ENCODE results near the gene ENTHD1.
A peak's percentile ranks its signal among the peaks of the same experiment; 100 is the strongest.
"Not testable (repeated sequence)": the region's sequence is repeated elsewhere in the genome, so short reads cannot be mapped to it uniquely, and the experiment has no call there.

The ENTHD1 gene

DNA sequence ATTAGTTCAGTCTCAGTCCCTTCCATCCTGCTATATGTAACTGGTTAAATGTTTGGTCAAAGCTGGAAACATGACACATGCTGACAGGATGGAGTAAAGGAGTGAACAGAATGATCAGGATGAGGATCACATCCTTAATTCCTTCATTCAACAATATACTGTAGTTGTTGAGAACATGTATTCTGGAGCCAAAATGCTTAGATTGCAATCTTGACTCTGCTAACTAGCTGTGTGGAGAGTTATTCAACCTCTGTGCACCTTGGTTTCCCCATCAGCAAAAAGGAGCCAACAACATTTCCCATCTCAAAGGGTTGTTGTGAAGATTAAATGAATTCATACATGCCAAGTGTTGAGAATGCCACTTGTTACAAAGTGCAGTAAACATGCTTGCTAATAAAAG is 12.8 kb downstream of the ENTHD1 start:
- no peak for TF ChIP-seq WT1 (tag by site-specific recombination; IDR thresholded peaks at IDR 0.05)
- TF ChIP-seq, protein P1, sequence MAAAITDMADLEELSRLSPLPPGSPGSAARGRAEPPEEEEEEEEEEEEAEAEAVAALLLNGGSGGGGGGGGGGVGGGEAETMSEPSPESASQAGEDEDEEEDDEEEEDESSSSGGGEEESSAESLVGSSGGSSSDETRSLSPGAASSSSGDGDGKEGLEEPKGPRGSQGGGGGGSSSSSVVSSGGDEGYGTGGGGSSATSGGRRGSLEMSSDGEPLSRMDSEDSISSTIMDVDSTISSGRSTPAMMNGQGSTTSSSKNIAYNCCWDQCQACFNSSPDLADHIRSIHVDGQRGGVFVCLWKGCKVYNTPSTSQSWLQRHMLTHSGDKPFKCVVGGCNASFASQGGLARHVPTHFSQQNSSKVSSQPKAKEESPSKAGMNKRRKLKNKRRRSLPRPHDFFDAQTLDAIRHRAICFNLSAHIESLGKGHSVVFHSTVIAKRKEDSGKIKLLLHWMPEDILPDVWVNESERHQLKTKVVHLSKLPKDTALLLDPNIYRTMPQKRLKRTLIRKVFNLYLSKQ (tag by site-specific recombination; IDR thresholded peaks at IDR 0.05; ENCODE audit: borderline replicate concordance), result no peak
- TF ChIP-seq RBAK (tag by site-specific recombination; IDR thresholded peaks at IDR 0.05), result no peak
- TF ChIP-seq SP3 (tag by site-specific recombination; IDR thresholded peaks at IDR 0.05), result no peak
- TF ChIP-seq ZNF274 (IDR thresholded peaks at IDR 0.05; ENCODE audit: low read length), result no peak
- no peak for TF ChIP-seq ZNF274 (tag by site-specific recombination; IDR thresholded peaks at IDR 0.05; ENCODE audit: borderline replicate concordance)
- no peak for TF ChIP-seq ZNF223 (tag by site-specific recombination; IDR thresholded peaks at IDR 0.05)
- no peak for TF ChIP-seq ZNF843 (tag by site-specific recombination; IDR thresholded peaks at IDR 0.05)
- TF ChIP-seq ZNF701 (tag by site-specific recombination; IDR thresholded peaks at IDR 0.05), result no peak
- TF ChIP-seq YY1 (tag by site-specific recombination; IDR thresholded peaks at IDR 0.05), result no peak
- TF ChIP-seq, protein P2, sequence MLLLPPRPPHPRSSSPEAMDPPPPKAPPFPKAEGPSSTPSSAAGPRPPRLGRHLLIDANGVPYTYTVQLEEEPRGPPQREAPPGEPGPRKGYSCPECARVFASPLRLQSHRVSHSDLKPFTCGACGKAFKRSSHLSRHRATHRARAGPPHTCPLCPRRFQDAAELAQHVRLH (tag by site-specific recombination; IDR thresholded peaks at IDR 0.05), result no peak
- TF ChIP-seq MEIS1 (CRISPR knock-in tag; IDR thresholded peaks at IDR 0.05; ENCODE audit: borderline replicate concordance), result no peak
- Histone ChIP-seq H3K9me3 (ENCODE audit: control insufficient read depth, insufficient read depth, low read depth, low read length) (no peaks in the 10 kb centered on the region), H3K4me3 (ENCODE audit: low read depth, low read length) (no peak overlapping the region), H3K36me3 (ENCODE audit: control insufficient read depth in 2 of 2, insufficient read depth in 1 of 2, low read length in 2 of 2) (no peaks in the 10 kb centered on the region), H3K4me1 (ENCODE audit: control insufficient read depth, insufficient read depth, low read length) (no peaks in the 10 kb centered on the region), H3K27ac (ENCODE audit: extremely low read depth, low read depth, low read length) (no peak overlapping the region)
- ChIA-PET CTCF (interaction anchor here (1.0 to 1.5 kb wide), 2 partner anchors 155 to 324 kb away, joined by 3 read pairs; no protein-coding TSS in a partner anchor), POLR2A (no interaction called here)

DNA sequence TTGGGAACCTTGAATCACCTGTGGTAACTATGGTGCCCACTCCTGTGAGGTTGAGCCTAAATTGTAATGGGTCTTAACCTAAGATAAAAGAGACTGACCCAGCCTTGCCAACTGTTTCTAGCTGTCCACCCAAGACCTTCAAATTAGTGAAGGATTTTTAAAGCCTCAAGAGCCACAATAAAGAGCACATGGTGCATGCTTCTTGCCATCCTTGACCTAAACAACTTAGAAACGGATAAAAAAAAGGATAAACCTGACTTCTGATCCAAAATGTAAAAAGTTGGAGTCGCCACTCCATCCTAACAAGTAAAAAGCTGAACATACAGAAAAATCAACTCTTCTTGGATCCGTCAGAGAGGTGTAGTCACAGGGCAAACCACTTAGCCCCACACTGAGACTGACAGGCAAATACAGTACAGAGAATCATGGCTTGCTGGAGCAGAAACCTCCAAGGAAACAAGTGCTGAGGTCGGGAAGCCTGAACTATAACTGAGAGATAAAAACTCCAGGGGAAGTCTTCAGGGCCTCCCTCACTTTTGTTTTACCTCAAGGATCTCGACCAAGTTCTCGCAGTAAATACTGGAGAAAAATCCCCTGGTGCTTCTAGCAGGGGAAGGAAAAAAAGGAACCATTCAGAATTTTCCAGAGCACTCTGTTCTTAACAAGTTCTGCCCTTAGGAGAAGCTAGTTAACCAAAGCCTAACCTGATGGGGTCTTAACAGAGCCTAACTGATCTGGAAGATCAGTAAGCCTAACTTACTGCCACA is 16.3 kb downstream of the ENTHD1 start:
- H3K9me3 ChIP-seq (ENCODE audit: control insufficient read depth, insufficient read depth, low read depth, low read length), result no peaks in the 10 kb centered on the region
- CTCF ChIA-PET, result no interaction called here
- TF ChIP-seq ZNF132 (tag by site-specific recombination; IDR thresholded peaks at IDR 0.05; ENCODE audit: borderline replicate concordance) (no peak), OSR2 (tag by site-specific recombination; IDR thresholded peaks at IDR 0.05) (no peak), KLF7 (tag by site-specific recombination; IDR thresholded peaks at IDR 0.05; ENCODE audit: borderline replicate concordance) (no peak)
- no peaks in the 10 kb centered on the region for H3K36me3 ChIP-seq (ENCODE audit: control insufficient read depth in 2 of 2, insufficient read depth in 1 of 2, low read length in 2 of 2)
- no peaks in the 10 kb centered on the region for H3K4me1 ChIP-seq (ENCODE audit: control insufficient read depth, insufficient read depth, low read length)
- no peak overlapping the region for H3K27ac ChIP-seq (ENCODE audit: extremely low read depth, low read depth, low read length)
- POLR2A ChIA-PET, result no interaction called here
- H3K4me3 ChIP-seq (ENCODE audit: low read depth, low read length), result no peak overlapping the region

DNA sequence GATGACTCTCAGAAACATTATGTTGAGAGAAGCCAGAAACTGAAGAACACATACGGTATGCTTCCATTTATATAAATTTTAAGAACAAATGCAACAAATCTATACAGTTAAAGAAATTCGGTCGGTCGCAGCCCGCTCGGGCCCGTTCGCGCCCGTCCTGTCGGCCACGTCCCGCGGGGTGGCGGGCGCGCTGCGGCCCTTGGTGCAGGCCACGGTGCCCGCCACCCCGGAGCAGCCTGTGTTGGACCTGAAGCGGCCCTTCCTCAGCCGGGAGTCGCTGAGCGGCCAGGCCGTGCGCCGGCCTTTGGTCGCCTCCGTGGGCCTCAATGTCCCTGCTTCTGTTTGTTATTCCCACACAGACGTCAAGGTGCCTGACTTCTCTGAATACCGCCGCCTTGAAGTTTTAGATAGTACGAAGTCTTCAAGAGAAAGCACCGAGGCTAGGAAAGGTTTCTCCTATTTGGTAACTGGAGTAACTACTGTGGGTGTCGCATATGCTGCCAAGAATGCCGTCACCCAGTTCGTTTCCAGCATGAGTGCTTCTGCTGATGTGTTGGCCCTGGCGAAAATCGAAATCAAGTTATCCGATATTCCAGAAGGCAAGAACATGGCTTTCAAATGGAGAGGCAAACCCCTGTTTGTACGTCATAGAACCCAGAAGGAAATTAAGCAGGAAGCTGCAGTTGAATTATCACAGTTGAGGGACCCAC is 18.2 kb downstream of the ENTHD1 start:
- H3K4me1 ChIP-seq (ENCODE audit: control insufficient read depth, insufficient read depth, low read length); H3K36me3 ChIP-seq (ENCODE audit: control insufficient read depth in 2 of 2, insufficient read depth in 1 of 2, low read length in 2 of 2); CTCF ChIA-PET; H3K4me3 ChIP-seq (ENCODE audit: low read depth, low read length); POLR2A ChIA-PET; H3K9me3 ChIP-seq (ENCODE audit: control insufficient read depth, insufficient read depth, low read depth, low read length): not testable (repeated sequence)
- peak overlapping the region; percentile 32; the same call in 1 of the 2 replicates for H3K27ac ChIP-seq (ENCODE audit: extremely low read depth, low read depth, low read length)

DNA sequence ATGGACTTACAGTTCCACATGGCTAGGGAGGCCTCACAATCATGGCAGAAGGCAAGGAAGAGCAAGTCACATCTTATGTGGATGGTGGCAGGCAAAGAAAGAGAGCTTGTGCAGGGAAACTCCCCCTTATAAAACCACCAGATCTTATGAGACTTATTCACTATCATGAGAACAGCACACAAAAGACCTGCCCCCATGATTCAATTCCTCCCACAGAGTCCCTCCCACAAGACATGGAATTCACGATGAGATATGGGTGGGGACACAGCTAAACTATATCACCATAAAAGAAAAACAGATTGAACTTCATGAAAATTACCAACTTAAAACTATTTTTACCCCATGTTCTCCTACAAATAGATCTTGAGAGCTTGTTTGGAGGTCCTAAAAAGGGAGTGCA is 19.6 kb downstream of the ENTHD1 start:
- Histone ChIP-seq H3K27ac (ENCODE audit: extremely low read depth, low read depth, low read length) (no peak overlapping the region), H3K4me1 (ENCODE audit: control insufficient read depth, insufficient read depth, low read length) (no peaks in the 10 kb centered on the region), H3K36me3 (ENCODE audit: control insufficient read depth in 2 of 2, insufficient read depth in 1 of 2, low read length in 2 of 2) (no peaks in the 10 kb centered on the region), H3K9me3 (ENCODE audit: control insufficient read depth, insufficient read depth, low read depth, low read length) (no peaks in the 10 kb centered on the region), H3K4me3 (ENCODE audit: low read depth, low read length) (no peak overlapping the region)
- ChIA-PET CTCF (interaction anchor here (0.6 to 1.3 kb wide), 5 partner anchors 9 to 194 kb away, joined by 3 read pairs; no protein-coding TSS in a partner anchor), POLR2A (no interaction called here)
- no peak for TF ChIP-seq ZNF132 (tag by site-specific recombination; IDR thresholded peaks at IDR 0.05; ENCODE audit: borderline replicate concordance)
- TF ChIP-seq ZFHX2 (tag by site-specific recombination; conservative IDR thresholded peaks at IDR 0.05), result peak; percentile 65
- TF ChIP-seq ZNF701 (tag by site-specific recombination; IDR thresholded peaks at IDR 0.05), result no peak
- TF ChIP-seq EGR2 (tag by site-specific recombination; IDR thresholded peaks at IDR 0.05; ENCODE audit: low read depth), result peak; percentile 52
- no peak for TF ChIP-seq ZNF830 (tag by site-specific recombination; IDR thresholded peaks at IDR 0.05; ENCODE audit: low read depth)
- TF ChIP-seq, protein P3, sequence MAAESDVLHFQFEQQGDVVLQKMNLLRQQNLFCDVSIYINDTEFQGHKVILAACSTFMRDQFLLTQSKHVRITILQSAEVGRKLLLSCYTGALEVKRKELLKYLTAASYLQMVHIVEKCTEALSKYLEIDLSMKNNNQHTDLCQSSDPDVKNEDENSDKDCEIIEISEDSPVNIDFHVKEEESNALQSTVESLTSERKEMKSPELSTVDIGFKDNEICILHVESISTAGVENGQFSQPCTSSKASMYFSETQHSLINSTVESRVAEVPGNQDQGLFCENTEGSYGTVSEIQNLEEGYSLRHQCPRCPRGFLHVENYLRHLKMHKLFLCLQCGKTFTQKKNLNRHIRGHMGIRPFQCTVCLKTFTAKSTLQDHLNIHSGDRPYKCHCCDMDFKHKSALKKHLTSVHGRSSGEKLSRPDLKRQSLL (tag by site-specific recombination; IDR thresholded peaks at IDR 0.05), result no peak
- TF ChIP-seq ZNF19 (tag by site-specific recombination; IDR thresholded peaks at IDR 0.05; ENCODE audit: low read depth), result no peak
